Omental fat pad (tissue), 4 donors: ENCODE data around the gene SH3RF3. TPM values are rescaled to one million over a fixed set of nuclear protein-coding genes. Genes with fewer than 3 reads are reported as not detected.

Experiments
- ATAC-seq: fragments of 150-250 bp; one replicate; pipeline ENCODE4 v1.9.1; 2016; ENCODE audit warnings: mild to moderate bottlenecking, moderate library complexity; ENCODE audit not compliant: low FRiP score
- DNase-seq: peaks from one replicate; pipeline ENCODE4 v3.0.0-alpha.2; 2019; ENCODE audit warnings: low spot score
- CTCF ChIP-seq, 3 donors: fragments of 450-650 bp; IDR thresholded peaks; one replicate each; pipeline ENCODE4 v1.5.1; 2016 to 2017; ENCODE audit warnings: antibody characterized with exemption in 3 of 3, mild to moderate bottlenecking in 3 of 3, moderate library complexity in 2 of 3
- total RNA-seq, 4 donors: library from RNA; depleted of rRNA; stranded (reverse); fragments of >200 nt; gene quantifications; one replicate each; pipeline ENCODE4 v1.1.0, GENCODE V29; 2016

SH3RF3 gene
- total RNA-seq, 4 donors from 2014 or later = 6.5 to 16.6 (median 8.6) TPM

- TF ChIP-seq CTCF (IDR thresholded peaks at IDR 0.05) = no peak
- ATAC-seq (no peak), DNase-seq (no peak)
These were observed 172.7 kb downstream of the SH3RF3 start for GRCh38 chr2:109301746-109302145.

- ATAC-seq = no peak
- no peak for DNase-seq
- no peak for TF ChIP-seq CTCF (IDR thresholded peaks at IDR 0.05)
These were observed 173.3 kb downstream of the SH3RF3 start for GRCh38 chr2:109302319-109302718.

- DNase-seq = no peak
- ATAC-seq = no peak
- no peak for TF ChIP-seq CTCF (IDR thresholded peaks at IDR 0.05)
These were observed 175.2 kb downstream of the SH3RF3 start for GRCh38 chr2:109304242-109304641.

GRCh38 chr2:109304731-109305470, 175.9 kb downstream of the SH3RF3 start:
- DNase-seq = no peak
- TF ChIP-seq CTCF (IDR thresholded peaks at IDR 0.05) = no peak
- ATAC-seq = no peak

- DNase-seq = no peak
- ATAC-seq = no peak
- TF ChIP-seq CTCF (IDR thresholded peaks at IDR 0.05) = no peak
These were observed 176.6 kb downstream of the SH3RF3 start for GRCh38 chr2:109305490-109306167.

GRCh38 chr2:109306190-109306589, 177.2 kb downstream of the SH3RF3 start:
- DNase-seq (no peak), ATAC-seq (no peak)
- TF ChIP-seq CTCF (IDR thresholded peaks at IDR 0.05) = no peak

- ATAC-seq (no peak), DNase-seq (no peak)
- no peak for TF ChIP-seq CTCF (IDR thresholded peaks at IDR 0.05)
These were observed 182.8 kb downstream of the SH3RF3 start for GRCh38 chr2:109311771-109312170.
